Gastrocnemius medialis (tissue), 4 donors: ENCODE data around the gene SIK2. TPM values are rescaled to one million over a fixed set of nuclear protein-coding genes. Genes with fewer than 3 reads are reported as not detected.

ENCODE experiments used
- ATAC-seq, 2 donors: fragments of 150-250 bp; one replicate each; pipeline ENCODE4 v1.9.1; 2016
- DNase-seq, 2 donors: peaks; one replicate each; pipeline ENCODE4 v3.0.0-alpha.2; 2019
- H3K27ac ChIP-seq, 4 donors: fragments of 200-600 bp; sonication (generic); 1 replicate in 1 of 4; 2 replicates in 3 of 4; pipeline ENCODE4 v1.5.1; 2016 to 2018; ENCODE audit warnings: mild to moderate bottlenecking in 2 of 4, moderate library complexity in 1 of 4
- H3K27me3 ChIP-seq, 3 donors: fragments of 200-600 bp; sonication (generic) in 2 of 3; 1 replicate in 1 of 3; 2 replicates in 2 of 3; pipeline versions ENCODE4 v1.5.1 to v1.6.0; 2016 to 2019; ENCODE audit warnings: mild to moderate bottlenecking in 1 of 3, moderate library complexity in 1 of 3
- H3K36me3 ChIP-seq, 2 donors: fragments of 200-600 bp; sonication (generic) in 1 of 2; one replicate each; pipeline ENCODE4 v1.5.1; 2017 to 2018
- H3K4me1 ChIP-seq, 2 donors: fragments of 200-600 bp; sonication (generic) in 1 of 2; one replicate each; pipeline ENCODE4 v1.5.1; 2016 to 2017; ENCODE audit warnings: mild to moderate bottlenecking in 2 of 2
- H3K4me3 ChIP-seq, 4 donors: fragments of 200-600 bp; sonication (generic) in 3 of 4; 1 replicate in 1 of 4; 2 replicates in 3 of 4; pipeline ENCODE4 v1.5.1; 2016 to 2019; ENCODE audit warnings: mild to moderate bottlenecking in 2 of 4
- H3K9me3 ChIP-seq, 3 donors: fragments of 200-600 bp; sonication (generic) in 2 of 3; 1 replicate in 1 of 3; 2 replicates in 2 of 3; pipeline ENCODE4 v1.5.1; 2016 to 2019
- POLR2A ChIP-seq, 2 donors: fragments of 450-650 bp; IDR thresholded peaks; one replicate each; pipeline ENCODE4 v1.6.1; 2017; ENCODE audit warnings: antibody characterized with exemption in 2 of 2, mild to moderate bottlenecking in 2 of 2, moderate library complexity in 2 of 2
- in situ Hi-C, 4 donors: fragments of 200-750 bp; cut with MboI; loops; one replicate each; pipeline versions ENCODE4 v1.15.0 to v1.8.0; 2017; ENCODE audit warnings: low sequenced_read_pairs in 4 of 4
- intact Hi-C: fragments of 100-400 bp; cut with DNase I; formaldehyde crosslinking; loops from one replicate; pipeline ENCODE4 v1.15.1; 2023; ENCODE audit warnings: low total_unique reads
- total RNA-seq, 4 donors: library from RNA; depleted of rRNA; stranded (reverse); fragments of >200 nt; gene quantifications; one replicate each; pipeline versions ENCODE4 v1.1.0 to v1.2.3, GENCODE V29; 2016
- TF ChIP-seq, protein P1 (sequence below), 5 experiments: fragments of 450-650 bp in 3 of 5; fragments of 200-600 bp in 2 of 5; sonication (generic) in 2 of 5; IDR thresholded peaks in 4 of 5; conservative IDR thresholded peaks in 1 of 5; 1 replicate in 4 of 5; 2 replicates in 1 of 5; pipeline ENCODE4 v1.5.1; 2016 to 2019; ENCODE audit warnings: antibody characterized with exemption in 5 of 5, mild to moderate bottlenecking in 3 of 5, moderate library complexity in 3 of 5

SIK2 gene
- total RNA-seq, 4 donors from 2014 or later = 16.5 to 98.7 (median 43.8) TPM

DNA sequence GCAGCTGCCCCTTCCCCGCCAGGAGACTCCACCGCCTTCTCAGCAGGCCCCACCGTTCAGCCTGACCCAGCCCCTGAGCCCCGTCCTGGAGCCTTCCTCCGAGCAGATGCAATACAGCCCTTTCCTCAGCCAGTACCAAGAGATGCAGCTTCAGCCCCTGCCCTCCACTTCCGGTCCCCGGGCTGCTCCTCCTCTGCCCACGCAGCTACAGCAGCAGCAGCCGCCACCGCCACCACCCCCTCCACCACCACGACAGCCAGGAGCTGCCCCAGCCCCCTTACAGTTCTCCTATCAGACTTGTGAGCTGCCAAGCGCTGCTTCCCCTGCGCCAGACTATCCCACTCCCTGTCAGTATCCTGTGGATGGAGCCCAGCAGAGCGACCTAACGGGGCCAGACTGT lies 121.3 kb downstream of the SIK2 start:
- H3K4me1 ChIP-seq = peaks cover 24 to 26% of the 10 kb centered on the region in 2 donors
- DNase-seq (no peak), ATAC-seq (no peak)
- no peak for TF ChIP-seq POLR2A (IDR thresholded peaks at IDR 0.05)
- TF ChIP-seq, protein P1, sequence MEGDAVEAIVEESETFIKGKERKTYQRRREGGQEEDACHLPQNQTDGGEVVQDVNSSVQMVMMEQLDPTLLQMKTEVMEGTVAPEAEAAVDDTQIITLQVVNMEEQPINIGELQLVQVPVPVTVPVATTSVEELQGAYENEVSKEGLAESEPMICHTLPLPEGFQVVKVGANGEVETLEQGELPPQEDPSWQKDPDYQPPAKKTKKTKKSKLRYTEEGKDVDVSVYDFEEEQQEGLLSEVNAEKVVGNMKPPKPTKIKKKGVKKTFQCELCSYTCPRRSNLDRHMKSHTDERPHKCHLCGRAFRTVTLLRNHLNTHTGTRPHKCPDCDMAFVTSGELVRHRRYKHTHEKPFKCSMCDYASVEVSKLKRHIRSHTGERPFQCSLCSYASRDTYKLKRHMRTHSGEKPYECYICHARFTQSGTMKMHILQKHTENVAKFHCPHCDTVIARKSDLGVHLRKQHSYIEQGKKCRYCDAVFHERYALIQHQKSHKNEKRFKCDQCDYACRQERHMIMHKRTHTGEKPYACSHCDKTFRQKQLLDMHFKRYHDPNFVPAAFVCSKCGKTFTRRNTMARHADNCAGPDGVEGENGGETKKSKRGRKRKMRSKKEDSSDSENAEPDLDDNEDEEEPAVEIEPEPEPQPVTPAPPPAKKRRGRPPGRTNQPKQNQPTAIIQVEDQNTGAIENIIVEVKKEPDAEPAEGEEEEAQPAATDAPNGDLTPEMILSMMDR (IDR thresholded peaks at IDR 0.05 in 4 of 5, conservative IDR thresholded peaks at IDR 0.05 in 1 of 5) = no peak
- intact Hi-C loops (no loop called here), in situ Hi-C loops (no loop called here)
- no peak overlapping the region for H3K4me3 ChIP-seq
- H3K36me3 ChIP-seq = peaks cover 0 to 72% of the 10 kb centered on the region in 2 donors
- H3K9me3 ChIP-seq = no peaks in the 10 kb centered on the region
- H3K27me3 ChIP-seq = no peaks in the 10 kb centered on the region
- peak overlapping the region in 3 of 4 donors; percentile 85 to 97 (median 97) for H3K27ac ChIP-seq

DNA sequence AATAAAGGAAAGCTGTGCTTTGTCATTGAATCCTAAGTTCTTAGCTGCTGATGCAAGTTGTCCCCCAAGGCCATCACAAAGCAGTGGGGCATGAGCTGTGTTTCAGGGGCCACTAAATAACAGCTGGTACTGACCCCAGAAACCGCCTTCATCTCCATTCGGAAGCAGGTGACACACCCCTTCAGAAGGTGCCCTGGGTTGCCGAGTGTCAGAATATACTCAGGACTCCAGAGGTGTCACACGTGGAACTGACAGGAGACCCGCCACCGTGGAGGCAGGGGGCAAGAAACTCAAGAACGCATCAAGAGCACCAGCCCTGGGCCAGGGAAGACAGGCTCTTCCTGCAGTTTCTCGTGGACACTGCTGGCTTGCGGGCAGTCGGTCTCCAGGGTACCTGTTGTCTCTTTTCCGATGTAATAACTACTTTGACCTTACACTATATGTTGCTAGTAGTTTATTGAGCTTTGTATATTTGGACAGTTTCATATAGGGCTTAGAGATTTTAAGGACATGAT lies 122.4 kb downstream of the SIK2 start:
- ATAC-seq (no peak), DNase-seq (no peak)
- peaks cover 0 to 69% of the 10 kb centered on the region in 2 donors for H3K36me3 ChIP-seq
- intact Hi-C loops = no loop called here
- peak overlapping the region; percentile 85 to 97 (median 96) for H3K27ac ChIP-seq
- no peaks in the 10 kb centered on the region for H3K27me3 ChIP-seq
- no peaks in the 10 kb centered on the region for H3K9me3 ChIP-seq
- TF ChIP-seq POLR2A (IDR thresholded peaks at IDR 0.05) = no peak
- TF ChIP-seq, protein P1 (IDR thresholded peaks at IDR 0.05 in 4 of 5, conservative IDR thresholded peaks at IDR 0.05 in 1 of 5) = no peak
- in situ Hi-C loops = no loop called here
- H3K4me3 ChIP-seq = no peak overlapping the region
- H3K4me1 ChIP-seq = peaks cover 22 to 26% of the 10 kb centered on the region in 2 donors

DNA sequence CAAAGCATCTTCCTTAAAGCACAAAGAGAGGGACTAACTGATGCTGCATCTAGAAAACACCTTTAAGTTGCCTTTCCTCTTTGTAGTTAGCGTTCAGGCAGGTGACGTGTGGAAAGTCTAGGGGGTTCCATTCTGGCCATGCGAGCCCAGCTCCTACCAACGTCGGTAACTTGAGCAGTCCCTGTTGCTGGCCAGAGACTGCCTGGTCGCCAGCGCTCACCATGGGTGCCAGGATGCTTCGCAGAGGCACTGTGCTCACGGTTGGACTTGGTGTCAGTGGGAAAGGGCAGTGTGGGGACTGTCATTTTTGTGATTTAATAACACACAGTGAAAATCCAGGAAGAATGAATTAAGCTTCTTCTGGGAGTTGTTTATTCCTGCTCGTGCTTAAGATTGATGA lies 123.4 kb downstream of the SIK2 start:
- Histone ChIP-seq H3K27ac (peak overlapping the region; percentile 85 to 97 (median 96)), H3K4me1 (peaks cover 31 to 35% of the 10 kb centered on the region in 2 donors), H3K36me3 (peaks cover 0 to 59% of the 10 kb centered on the region in 2 donors), H3K4me3 (no peak overlapping the region), H3K27me3 (no peaks in the 10 kb centered on the region), H3K9me3 (no peaks in the 10 kb centered on the region)
- intact Hi-C loops (no loop called here), in situ Hi-C loops (no loop called here)
- DNase-seq = peak; percentile 56 to 84
- ATAC-seq = peak; percentile 61 to 84
- no peak for TF ChIP-seq POLR2A (IDR thresholded peaks at IDR 0.05)
- TF ChIP-seq, protein P1 (IDR thresholded peaks at IDR 0.05 in 4 of 5, conservative IDR thresholded peaks at IDR 0.05 in 1 of 5) = no peak

DNA sequence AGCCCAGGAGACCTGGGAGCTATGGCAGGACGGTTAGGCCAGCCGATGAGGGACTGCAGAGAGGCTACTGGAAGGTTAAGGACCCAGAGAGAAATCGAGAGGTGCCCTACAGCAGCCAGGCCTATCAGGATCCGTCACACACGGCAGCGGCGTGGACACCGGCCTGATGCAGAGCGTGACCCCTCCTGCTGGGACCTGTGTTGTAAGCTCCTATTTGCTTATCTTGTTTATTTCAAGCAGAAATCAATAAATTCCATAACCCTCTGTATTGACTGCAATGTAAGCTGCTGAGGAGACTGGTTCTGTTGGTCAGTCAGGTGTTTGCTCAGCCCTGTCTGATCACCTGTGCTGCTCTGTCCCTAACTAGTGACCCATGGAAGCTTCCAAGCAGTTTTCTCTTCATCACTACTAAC lies 124.1 kb downstream of the SIK2 start:
- DNase-seq = no peak
- no peak for ATAC-seq
- in situ Hi-C loops (no loop called here), intact Hi-C loops (no loop called here)
- Histone ChIP-seq H3K9me3 (no peaks in the 10 kb centered on the region), H3K4me1 (peaks cover 37 to 41% of the 10 kb centered on the region in 2 donors), H3K36me3 (peaks cover 0 to 52% of the 10 kb centered on the region in 2 donors), H3K27me3 (no peaks in the 10 kb centered on the region), H3K27ac (peak overlapping the region; percentile 85 to 97 (median 96)), H3K4me3 (no peak overlapping the region)
- TF ChIP-seq, protein P1 (IDR thresholded peaks at IDR 0.05 in 4 of 5, conservative IDR thresholded peaks at IDR 0.05 in 1 of 5) = no peak
- TF ChIP-seq POLR2A (IDR thresholded peaks at IDR 0.05) = no peak

DNA sequence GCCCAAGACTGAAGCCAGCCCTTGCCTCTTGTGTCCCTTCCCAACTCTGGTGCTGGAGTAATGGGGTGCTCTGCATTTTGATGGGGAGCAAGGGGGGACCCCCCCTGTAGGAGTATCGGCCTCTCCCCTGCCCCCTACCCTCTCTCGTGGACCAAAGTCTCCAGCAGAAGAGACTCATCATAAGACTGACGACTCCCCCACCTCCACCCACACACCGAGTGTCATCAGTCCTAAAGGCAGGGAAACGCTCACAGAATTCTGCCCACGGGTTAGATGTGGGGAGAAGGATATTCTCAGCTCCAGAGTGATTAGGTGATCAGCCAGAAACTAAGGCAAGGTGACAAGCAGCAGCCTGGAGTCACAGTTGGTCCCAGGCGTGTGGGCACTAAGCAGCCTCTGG lies 125.2 kb downstream of the SIK2 start:
- Histone ChIP-seq H3K27me3 (no peaks in the 10 kb centered on the region), H3K27ac (peak overlapping the region; percentile 85 to 97 (median 96)), H3K9me3 (no peaks in the 10 kb centered on the region), H3K4me3 (no peak overlapping the region), H3K36me3 (peaks cover 0 to 41% of the 10 kb centered on the region in 2 donors), H3K4me1 (peaks cover 48 to 52% of the 10 kb centered on the region in 2 donors)
- ATAC-seq (no peak), DNase-seq (no peak)
- intact Hi-C loops (no loop called here), in situ Hi-C loops (no loop called here)
- TF ChIP-seq POLR2A (IDR thresholded peaks at IDR 0.05) = no peak
- TF ChIP-seq, protein P1 (IDR thresholded peaks at IDR 0.05 in 4 of 5, conservative IDR thresholded peaks at IDR 0.05 in 1 of 5) = no peak
